AG04450 (cell line): ENCODE measurements around the gene RGS7. TPM values are rescaled to one million over a fixed set of nuclear protein-coding genes. Genes with fewer than 3 reads are reported as not detected.
"Not testable (repeated sequence)": the region's sequence is repeated elsewhere in the genome, so short reads cannot be mapped to it uniquely, and the experiment has no call there.

Experiments
- CTCF ChIA-PET: fragments of 300-600, 350-600 bp; formaldehyde crosslinking; extraction: SDS; loops from one replicate; lab custom pipeline; 2022; ENCODE audit warnings: antibody characterized with exemption, inconsistent platforms; lab: Charles Lee
- POLR2A ChIA-PET: fragments of 350-600 bp; formaldehyde crosslinking; extraction: SDS; loops from one replicate; lab custom pipeline; 2021; ENCODE audit warnings: antibody characterized with exemption, inconsistent platforms; lab: Yijun Ruan, JAX
- DNase-seq: peaks from one replicate; pipeline ENCODE4 v3.0.0-alpha.2; 2011; ENCODE audit warnings: low read depth, low spot score
- H3K27ac ChIP-seq: one replicate; pipeline ENCODE4 v1.5.1; 2012; ENCODE audit warnings: low read depth, low read length, control low read depth
- H3K27me3 ChIP-seq: one replicate; pipeline ENCODE4 v1.6.0; 2012; ENCODE audit warnings: low read length; ENCODE audit not compliant: control insufficient read depth, insufficient read depth
- H3K4me3 ChIP-seq: 2 replicates; pipeline ENCODE4 v1.5.1; 2011; ENCODE audit warnings: mild to moderate bottlenecking, low read depth, low read length, control low read depth
- H3K9me3 ChIP-seq: 2 replicates; pipeline ENCODE4 v1.5.1; 2012; ENCODE audit warnings: low read length; ENCODE audit not compliant: control insufficient read depth, insufficient read depth
- polyA plus RNA-seq: library from polyadenylated mRNA; depleted of rRNA; stranded (reverse); fragments of >200 nt; gene quantifications from 2 replicates; pipeline ENCODE4 v1.2.3, GENCODE V29; 2011
- TF ChIP-seq, protein P1 (sequence below): IDR thresholded peaks from 2 replicates; pipeline ENCODE4 v1.5.1; 2011; ENCODE audit warnings: low read depth, low read length, control low read depth, inconsistent platforms

The RGS7 gene
- polyA plus RNA-seq, 1 experiment: 0.29 TPM

DNA sequence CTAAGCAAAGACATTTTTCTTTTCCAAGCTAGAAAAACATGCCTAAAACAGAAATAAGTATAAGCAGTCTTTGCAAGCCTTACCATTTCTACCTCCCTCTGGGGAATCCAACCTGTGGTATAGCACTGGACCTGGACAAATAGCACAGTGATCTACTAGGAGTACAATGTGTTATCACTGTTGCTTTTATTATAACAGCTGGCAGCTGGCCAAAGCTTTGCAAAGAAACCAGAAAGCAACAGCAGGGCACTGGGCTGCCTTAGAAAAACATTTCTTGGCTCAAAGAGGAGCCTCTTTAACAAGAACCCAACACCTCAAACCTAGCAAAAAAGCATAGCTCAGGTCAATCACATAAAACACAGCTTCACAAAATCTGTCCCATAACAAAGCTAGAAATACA lies 450.5 kb downstream of the RGS7 start:
- CTCF ChIA-PET: no interaction called here
- H3K27me3 ChIP-seq: no peaks in the 10 kb centered on the region
- DNase-seq: no peak
- TF ChIP-seq, protein P1, sequence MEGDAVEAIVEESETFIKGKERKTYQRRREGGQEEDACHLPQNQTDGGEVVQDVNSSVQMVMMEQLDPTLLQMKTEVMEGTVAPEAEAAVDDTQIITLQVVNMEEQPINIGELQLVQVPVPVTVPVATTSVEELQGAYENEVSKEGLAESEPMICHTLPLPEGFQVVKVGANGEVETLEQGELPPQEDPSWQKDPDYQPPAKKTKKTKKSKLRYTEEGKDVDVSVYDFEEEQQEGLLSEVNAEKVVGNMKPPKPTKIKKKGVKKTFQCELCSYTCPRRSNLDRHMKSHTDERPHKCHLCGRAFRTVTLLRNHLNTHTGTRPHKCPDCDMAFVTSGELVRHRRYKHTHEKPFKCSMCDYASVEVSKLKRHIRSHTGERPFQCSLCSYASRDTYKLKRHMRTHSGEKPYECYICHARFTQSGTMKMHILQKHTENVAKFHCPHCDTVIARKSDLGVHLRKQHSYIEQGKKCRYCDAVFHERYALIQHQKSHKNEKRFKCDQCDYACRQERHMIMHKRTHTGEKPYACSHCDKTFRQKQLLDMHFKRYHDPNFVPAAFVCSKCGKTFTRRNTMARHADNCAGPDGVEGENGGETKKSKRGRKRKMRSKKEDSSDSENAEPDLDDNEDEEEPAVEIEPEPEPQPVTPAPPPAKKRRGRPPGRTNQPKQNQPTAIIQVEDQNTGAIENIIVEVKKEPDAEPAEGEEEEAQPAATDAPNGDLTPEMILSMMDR: no peak
- H3K27ac ChIP-seq: no peak overlapping the region
- H3K9me3 ChIP-seq: no peaks in the 10 kb centered on the region
- POLR2A ChIA-PET: no interaction called here
- no peak overlapping the region for H3K4me3 ChIP-seq

DNA sequence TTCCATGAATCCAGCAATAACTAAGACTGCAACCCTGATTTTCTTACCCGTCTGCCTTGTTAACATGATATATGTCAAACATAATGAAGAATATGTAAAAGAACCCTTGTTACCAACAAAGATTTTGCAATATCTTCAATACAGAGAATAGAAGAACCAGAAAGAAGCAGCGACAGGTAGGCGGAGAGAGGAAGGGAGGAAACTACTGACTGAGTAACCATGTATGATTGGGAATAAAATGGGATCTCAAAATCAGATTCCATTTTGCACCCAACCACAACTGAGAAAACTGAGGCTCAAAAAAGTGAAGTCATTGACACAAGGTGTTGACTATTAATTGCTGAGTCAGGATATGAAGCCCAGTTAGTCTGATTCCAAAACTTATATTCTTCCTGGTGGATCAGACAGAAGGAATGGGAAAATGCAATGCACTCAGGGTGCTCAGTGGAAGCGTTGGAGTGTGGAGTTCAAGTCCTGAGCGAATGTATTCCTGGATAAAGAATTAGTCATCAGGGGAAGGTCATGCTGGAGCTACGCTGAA lies 451.7 kb downstream of the RGS7 start:
- DNase-seq: no peak
- H3K4me3 ChIP-seq: no peak overlapping the region
- TF ChIP-seq, protein P1: no peak
- no peaks in the 10 kb centered on the region for H3K27me3 ChIP-seq
- ChIA-PET POLR2A (no interaction called here), CTCF (no interaction called here)
- no peak overlapping the region for H3K27ac ChIP-seq
- no peaks in the 10 kb centered on the region; the same call in 1 of the 2 replicates for H3K9me3 ChIP-seq

DNA sequence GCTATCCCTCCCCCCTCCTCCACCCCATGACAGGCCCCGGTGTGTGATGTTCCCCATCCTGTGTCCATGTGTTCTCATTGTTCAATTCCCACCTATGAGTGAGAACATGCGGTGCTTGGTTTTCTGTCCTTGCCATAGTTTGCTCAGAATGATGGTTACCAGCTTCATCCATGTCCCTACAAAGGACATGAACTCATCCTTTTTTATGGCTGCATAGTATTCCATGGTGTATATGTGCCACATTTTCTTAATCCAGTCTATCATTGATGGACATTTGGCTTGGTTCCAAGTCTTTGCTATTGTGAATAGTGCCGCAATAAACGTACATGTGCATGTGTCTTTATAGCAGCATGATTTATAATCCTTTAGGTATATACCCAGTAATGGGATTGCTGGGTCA lies 461.6 kb downstream of the RGS7 start:
- DNase-seq, H3K27ac ChIP-seq, H3K9me3 ChIP-seq, CTCF ChIA-PET, H3K4me3 ChIP-seq, H3K27me3 ChIP-seq, POLR2A ChIA-PET: not testable (repeated sequence)

GRCh38 chr1:240888787-240889048 lies 468.3 kb downstream of the RGS7 start:
- ChIA-PET POLR2A (no interaction called here), CTCF (no interaction called here)
- Histone ChIP-seq H3K4me3 (no peak overlapping the region), H3K27me3 (no peaks in the 10 kb centered on the region), H3K9me3 (no peaks in the 10 kb centered on the region; the same call in 1 of the 2 replicates), H3K27ac (no peak overlapping the region)
- TF ChIP-seq, protein P1: no peak
- DNase-seq: no peak

DNA sequence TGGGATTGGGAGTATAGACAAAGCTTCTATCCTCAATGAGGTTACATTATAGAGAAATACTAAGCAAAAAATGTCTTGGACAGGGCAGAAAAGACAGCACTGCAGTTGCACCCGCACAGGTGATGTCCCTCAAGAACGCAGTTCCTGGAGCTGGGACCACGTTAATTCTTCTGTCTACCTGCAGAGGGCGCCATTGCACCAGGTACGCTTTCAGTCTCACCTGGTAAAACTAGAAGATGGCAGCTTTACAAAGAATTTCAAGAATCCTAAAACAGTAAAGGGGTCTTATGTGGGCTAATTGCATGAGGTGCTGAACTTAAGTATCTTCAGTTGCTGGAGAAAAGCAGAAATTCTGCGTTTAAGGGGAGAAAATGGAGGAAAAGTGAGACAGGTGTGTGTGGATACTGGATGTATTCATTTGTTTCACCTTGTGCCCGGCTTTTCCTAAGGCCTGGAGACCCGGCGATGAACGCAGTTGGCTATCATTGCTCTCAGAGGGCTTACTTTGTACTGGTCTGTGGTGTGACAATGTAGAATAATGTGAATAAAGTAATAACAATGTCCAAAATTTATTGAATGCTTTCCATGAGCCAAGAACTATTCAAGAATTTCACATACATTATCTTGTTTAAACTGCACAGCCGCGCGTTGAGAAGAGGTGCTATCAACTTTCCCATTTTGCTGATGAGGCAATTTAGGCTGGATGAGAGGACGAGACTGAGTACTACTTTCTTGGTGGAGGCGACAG lies 468.8 kb downstream of the RGS7 start:
- ChIA-PET POLR2A (no interaction called here), CTCF (interaction anchor here (0.5 to 1.4 kb wide), 5 partner anchors 9 to 874 kb away, joined by 3 to 5 read pairs (median 4); no protein-coding TSS in a partner anchor)
- Histone ChIP-seq H3K27ac (no peak overlapping the region), H3K27me3 (no peaks in the 10 kb centered on the region), H3K4me3 (no peak overlapping the region), H3K9me3 (no peaks in the 10 kb centered on the region; the same call in 1 of the 2 replicates)
- TF ChIP-seq, protein P1: peak; percentile 52
- DNase-seq: no peak
